HepG2 (cell line): Measurements from ENCODE around the gene LSR. TPM values are rescaled to one million over a fixed set of nuclear protein-coding genes. Genes with fewer than 3 reads are reported as not detected.
A peak's percentile ranks its signal among the peaks of the same experiment; 100 is the strongest.

Source experiments
- DNMT3B ChIP-seq: conservative IDR thresholded peaks from 2 replicates; pipeline ENCODE4 v1.6.1; 2016; ENCODE audit warnings: missing biosample characterization, control low read depth
- FOSL1 ChIP-seq: sonication (generic); formaldehyde crosslinking; IDR thresholded peaks from 2 replicates; pipeline ENCODE4 v1.9.0; 2021; ENCODE audit warnings: missing genetic modification reagents, borderline replicate concordance
- MIER3 ChIP-seq: IDR thresholded peaks from 2 replicates; pipeline ENCODE4 v1.6.1; 2016; ENCODE audit warnings: missing compliant biosample characterization, borderline replicate concordance
- ZNF605 ChIP-seq: sonication (generic); formaldehyde crosslinking; IDR thresholded peaks from 2 replicates; pipeline ENCODE4 v1.8.0; 2022; ENCODE audit warnings: mild to moderate bottlenecking, missing genetic modification reagents
- ZSCAN20 ChIP-seq: sonication (generic); formaldehyde crosslinking; IDR thresholded peaks from 2 replicates; pipeline ENCODE4 v1.4.0; 2020; ENCODE audit warnings: missing genetic modification reagents, mild to moderate bottlenecking, borderline replicate concordance
- polyA plus RNA-seq, 8 experiments: library from polyadenylated mRNA; depleted of rRNA in 3 of 8; stranded (reverse) in 7 of 8; unstranded in 1 of 8; fragments of >200 nt; fragmentation: Illumina TruSeq in 4 of 8; extraction: Trizol in 4 of 8; gene quantifications; 2 replicates each; pipeline versions ENCODE4 v1.2.1 to v1.2.3, GENCODE V29; 2011 to 2016; ENCODE audit warnings: low read depth in 4 of 8, missing spikeins in 1 of 8, mixed read lengths in 1 of 8; ENCODE audit not compliant: insufficient read depth in 1 of 8
- total RNA-seq, 5 experiments: library from RNA; depleted of rRNA; stranded (reverse); fragments of >200 nt; fragmentation: Illumina TruSeq; extraction: Trizol; gene quantifications; 2 replicates each; pipeline ENCODE4 v1.2.3, GENCODE V29; 2016; ENCODE audit warnings: low read depth in 1 of 5
- TF ChIP-seq, protein P1 (sequence below), 2 experiments: fragments of 450-650 bp in 1 of 2; sonication (generic) in 1 of 2; formaldehyde crosslinking in 1 of 2; IDR thresholded peaks; 2 replicates each; pipeline versions ENCODE4 v1.6.1 to v1.8.0; 2016 to 2022; ENCODE audit warnings: antibody characterized with exemption in 1 of 2, mild to moderate bottlenecking in 1 of 2, missing genetic modification reagents in 1 of 2
- TF ChIP-seq, protein P2 (sequence below): IDR thresholded peaks from 2 replicates; pipeline ENCODE4 v1.6.1; 2016; ENCODE audit warnings: mild to moderate bottlenecking, missing biosample characterization, missing genetic modification reagents
- TF ChIP-seq, protein P3 (sequence below): sonication (generic); formaldehyde crosslinking; IDR thresholded peaks from 2 replicates; pipeline ENCODE4 v1.5.1; 2020; ENCODE audit warnings: mild to moderate bottlenecking, missing genetic modification reagents, moderate library complexity
- TF ChIP-seq, protein P4 (sequence below): sonication (generic); formaldehyde crosslinking; IDR thresholded peaks from 2 replicates; pipeline ENCODE4 v1.4.0; 2020; ENCODE audit warnings: mild to moderate bottlenecking, missing genetic modification reagents
- TF ChIP-seq, protein P5 (sequence below): sonication (generic); formaldehyde crosslinking; IDR thresholded peaks from 2 replicates; pipeline ENCODE4 v1.8.1; 2023; ENCODE audit warnings: missing genetic modification reagents, inconsistent platforms, borderline replicate concordance

LSR gene
- total and polyA plus RNA-seq, 2 of the 13 experiments (the other 11 are each of a cell fraction or from before 2014, with no cell fraction given), result 29.2 to 79.2 TPM

DNA sequence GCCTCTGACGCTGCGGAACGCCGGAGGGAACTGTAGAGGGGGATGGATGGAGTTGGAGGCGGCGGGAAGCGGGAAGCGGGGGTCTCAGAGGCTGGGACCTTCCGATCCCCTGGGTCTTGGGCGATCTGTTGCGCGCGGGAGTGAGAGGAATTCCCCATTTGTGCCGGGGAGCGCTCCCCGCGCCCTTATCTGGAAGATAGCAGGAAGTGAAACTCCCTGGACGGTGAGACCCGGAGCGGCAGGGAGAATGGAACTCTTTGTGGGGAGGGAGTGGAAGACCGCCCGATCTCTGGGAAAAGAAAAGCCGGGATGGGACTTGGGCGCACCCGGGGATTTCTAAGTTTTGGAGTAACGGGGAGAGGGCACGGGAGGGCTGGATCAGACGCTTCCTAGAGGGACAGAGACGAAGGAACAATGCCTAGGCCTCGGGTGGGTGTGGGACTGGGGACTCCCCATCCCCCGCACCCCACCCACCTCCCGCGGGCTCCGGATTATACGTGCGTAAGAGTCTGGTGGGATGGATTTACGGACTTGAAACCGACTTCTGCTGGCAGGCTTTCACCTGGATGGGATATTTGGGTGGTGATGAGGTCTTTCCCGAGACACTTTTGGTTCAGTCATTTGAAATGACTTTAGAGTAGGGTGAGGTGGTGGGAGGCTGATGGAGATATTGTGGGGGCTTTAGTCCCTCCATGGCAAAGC, 495 bp downstream of the LSR start (continued):
- TF ChIP-seq, protein P1, sequence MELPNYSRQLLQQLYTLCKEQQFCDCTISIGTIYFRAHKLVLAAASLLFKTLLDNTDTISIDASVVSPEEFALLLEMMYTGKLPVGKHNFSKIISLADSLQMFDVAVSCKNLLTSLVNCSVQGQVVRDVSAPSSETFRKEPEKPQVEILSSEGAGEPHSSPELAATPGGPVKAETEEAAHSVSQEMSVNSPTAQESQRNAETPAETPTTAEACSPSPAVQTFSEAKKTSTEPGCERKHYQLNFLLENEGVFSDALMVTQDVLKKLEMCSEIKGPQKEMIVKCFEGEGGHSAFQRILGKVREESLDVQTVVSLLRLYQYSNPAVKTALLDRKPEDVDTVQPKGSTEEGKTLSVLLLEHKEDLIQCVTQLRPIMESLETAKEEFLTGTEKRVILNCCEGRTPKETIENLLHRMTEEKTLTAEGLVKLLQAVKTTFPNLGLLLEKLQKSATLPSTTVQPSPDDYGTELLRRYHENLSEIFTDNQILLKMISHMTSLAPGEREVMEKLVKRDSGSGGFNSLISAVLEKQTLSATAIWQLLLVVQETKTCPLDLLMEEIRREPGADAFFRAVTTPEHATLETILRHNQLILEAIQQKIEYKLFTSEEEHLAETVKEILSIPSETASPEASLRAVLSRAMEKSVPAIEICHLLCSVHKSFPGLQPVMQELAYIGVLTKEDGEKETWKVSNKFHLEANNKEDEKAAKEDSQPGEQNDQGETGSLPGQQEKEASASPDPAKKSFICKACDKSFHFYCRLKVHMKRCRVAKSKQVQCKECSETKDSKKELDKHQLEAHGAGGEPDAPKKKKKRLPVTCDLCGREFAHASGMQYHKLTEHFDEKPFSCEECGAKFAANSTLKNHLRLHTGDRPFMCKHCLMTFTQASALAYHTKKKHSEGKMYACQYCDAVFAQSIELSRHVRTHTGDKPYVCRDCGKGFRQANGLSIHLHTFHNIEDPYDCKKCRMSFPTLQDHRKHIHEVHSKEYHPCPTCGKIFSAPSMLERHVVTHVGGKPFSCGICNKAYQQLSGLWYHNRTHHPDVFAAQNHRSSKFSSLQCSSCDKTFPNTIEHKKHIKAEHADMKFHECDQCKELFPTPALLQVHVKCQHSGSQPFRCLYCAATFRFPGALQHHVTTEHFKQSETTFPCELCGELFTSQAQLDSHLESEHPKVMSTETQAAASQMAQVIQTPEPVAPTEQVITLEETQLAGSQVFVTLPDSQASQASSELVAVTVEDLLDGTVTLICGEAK (IDR thresholded peaks at IDR 0.05), result no peak
- TF ChIP-seq, protein P1 (CRISPR knock-in tag; IDR thresholded peaks at IDR 0.05), result 0 out of 2 replicates have a peak, but pooled peaks have one; percentile 7
- TF ChIP-seq, protein P2, sequence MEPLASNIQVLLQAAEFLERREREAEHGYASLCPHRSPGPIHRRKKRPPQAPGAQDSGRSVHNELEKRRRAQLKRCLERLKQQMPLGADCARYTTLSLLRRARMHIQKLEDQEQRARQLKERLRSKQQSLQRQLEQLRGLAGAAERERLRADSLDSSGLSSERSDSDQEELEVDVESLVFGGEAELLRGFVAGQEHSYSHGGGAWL (CRISPR knock-in tag), result 0 out of 2 replicates have a peak, but pooled peaks have one; percentile 3
- TF ChIP-seq, protein P3, sequence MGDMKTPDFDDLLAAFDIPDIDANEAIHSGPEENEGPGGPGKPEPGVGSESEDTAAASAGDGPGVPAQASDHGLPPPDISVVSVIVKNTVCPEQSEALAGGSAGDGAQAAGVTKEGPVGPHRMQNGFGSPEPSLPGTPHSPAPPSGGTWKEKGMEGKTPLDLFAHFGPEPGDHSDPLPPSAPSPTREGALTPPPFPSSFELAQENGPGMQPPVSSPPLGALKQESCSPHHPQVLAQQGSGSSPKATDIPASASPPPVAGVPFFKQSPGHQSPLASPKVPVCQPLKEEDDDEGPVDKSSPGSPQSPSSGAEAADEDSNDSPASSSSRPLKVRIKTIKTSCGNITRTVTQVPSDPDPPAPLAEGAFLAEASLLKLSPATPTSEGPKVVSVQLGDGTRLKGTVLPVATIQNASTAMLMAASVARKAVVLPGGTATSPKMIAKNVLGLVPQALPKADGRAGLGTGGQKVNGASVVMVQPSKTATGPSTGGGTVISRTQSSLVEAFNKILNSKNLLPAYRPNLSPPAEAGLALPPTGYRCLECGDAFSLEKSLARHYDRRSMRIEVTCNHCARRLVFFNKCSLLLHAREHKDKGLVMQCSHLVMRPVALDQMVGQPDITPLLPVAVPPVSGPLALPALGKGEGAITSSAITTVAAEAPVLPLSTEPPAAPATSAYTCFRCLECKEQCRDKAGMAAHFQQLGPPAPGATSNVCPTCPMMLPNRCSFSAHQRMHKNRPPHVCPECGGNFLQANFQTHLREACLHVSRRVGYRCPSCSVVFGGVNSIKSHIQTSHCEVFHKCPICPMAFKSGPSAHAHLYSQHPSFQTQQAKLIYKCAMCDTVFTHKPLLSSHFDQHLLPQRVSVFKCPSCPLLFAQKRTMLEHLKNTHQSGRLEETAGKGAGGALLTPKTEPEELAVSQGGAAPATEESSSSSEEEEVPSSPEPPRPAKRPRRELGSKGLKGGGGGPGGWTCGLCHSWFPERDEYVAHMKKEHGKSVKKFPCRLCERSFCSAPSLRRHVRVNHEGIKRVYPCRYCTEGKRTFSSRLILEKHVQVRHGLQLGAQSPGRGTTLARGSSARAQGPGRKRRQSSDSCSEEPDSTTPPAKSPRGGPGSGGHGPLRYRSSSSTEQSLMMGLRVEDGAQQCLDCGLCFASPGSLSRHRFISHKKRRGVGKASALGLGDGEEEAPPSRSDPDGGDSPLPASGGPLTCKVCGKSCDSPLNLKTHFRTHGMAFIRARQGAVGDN (CRISPR knock-in tag), result 0 out of 2 replicates have a peak, but pooled peaks have one; percentile 9
- TF ChIP-seq ZNF605 (CRISPR knock-in tag), result 0 out of 2 replicates have a peak, but pooled peaks have one; percentile 19
- TF ChIP-seq, protein P4, sequence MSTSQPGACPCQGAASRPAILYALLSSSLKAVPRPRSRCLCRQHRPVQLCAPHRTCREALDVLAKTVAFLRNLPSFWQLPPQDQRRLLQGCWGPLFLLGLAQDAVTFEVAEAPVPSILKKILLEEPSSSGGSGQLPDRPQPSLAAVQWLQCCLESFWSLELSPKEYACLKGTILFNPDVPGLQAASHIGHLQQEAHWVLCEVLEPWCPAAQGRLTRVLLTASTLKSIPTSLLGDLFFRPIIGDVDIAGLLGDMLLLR (CRISPR knock-in tag), result no peak
- TF ChIP-seq MIER3 (CRISPR knock-in tag), result no peak
- TF ChIP-seq DNMT3B, result 0 out of 2 replicates have a peak, but pooled peaks have one; percentile 35
- TF ChIP-seq, protein P5, sequence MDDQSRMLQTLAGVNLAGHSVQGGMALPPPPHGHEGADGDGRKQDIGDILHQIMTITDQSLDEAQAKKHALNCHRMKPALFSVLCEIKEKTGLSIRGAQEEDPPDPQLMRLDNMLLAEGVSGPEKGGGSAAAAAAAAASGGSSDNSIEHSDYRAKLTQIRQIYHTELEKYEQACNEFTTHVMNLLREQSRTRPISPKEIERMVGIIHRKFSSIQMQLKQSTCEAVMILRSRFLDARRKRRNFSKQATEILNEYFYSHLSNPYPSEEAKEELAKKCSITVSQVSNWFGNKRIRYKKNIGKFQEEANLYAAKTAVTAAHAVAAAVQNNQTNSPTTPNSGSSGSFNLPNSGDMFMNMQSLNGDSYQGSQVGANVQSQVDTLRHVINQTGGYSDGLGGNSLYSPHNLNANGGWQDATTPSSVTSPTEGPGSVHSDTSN, result 0 out of 2 replicates have a peak, but pooled peaks have one; percentile 66
- TF ChIP-seq FOSL1 (CRISPR knock-in tag), result no peak
- 0 out of 2 replicates have a peak, but pooled peaks have one; percentile 5 for TF ChIP-seq ZSCAN20 (CRISPR knock-in tag)
